Measurements from ENCODE around the gene SLC25A10.

Gene SLC25A10

GRCh38 chr17:81706757-81707624 lies 5.1 kb upstream of the SLC25A10 start:
- no peak for DNase-seq

GRCh38 chr17:81707725-81708646 lies 4.1 kb upstream of the SLC25A10 start:
- no peak for DNase-seq

- DNase-seq, result no peak
These were observed 3.3 kb upstream of the SLC25A10 start for GRCh38 chr17:81708739-81709185.

GRCh38 chr17:81710514-81711308 lies 1.4 kb upstream of the SLC25A10 start:
- no peak for DNase-seq

GRCh38 chr17:81712468-81713003 lies 452 bp downstream of the SLC25A10 start:
- no peak for DNase-seq

- no peak for DNase-seq
These were observed 996 bp downstream of the SLC25A10 start for GRCh38 chr17:81713004-81713555.

GRCh38 chr17:81713556-81714411 lies 1.7 kb downstream of the SLC25A10 start:
- DNase-seq, result no peak

- DNase-seq, result no peak
These were observed 2.5 kb downstream of the SLC25A10 start for GRCh38 chr17:81714412-81715106.

GRCh38 chr17:81715107-81715871 lies 3.2 kb downstream of the SLC25A10 start:
- DNase-seq, result no peak

- no peak for DNase-seq
These were observed 4.0 kb downstream of the SLC25A10 start for GRCh38 chr17:81715872-81716673.

GRCh38 chr17:81716674-81716996 lies 4.6 kb downstream of the SLC25A10 start:
- no peak for DNase-seq

- no peak for DNase-seq
These were observed 5.1 kb downstream of the SLC25A10 start for GRCh38 chr17:81717049-81717765.

GRCh38 chr17:81717766-81718089 lies 5.6 kb downstream of the SLC25A10 start:
- no peak for DNase-seq

GRCh38 chr17:81719410-81720266 lies 7.6 kb downstream of the SLC25A10 start:
- DNase-seq, result no peak

GRCh38 chr17:81720267-81721071 lies 8.4 kb downstream of the SLC25A10 start:
- DNase-seq, result no peak
